ENCODE data around the gene FRY. TPM values are rescaled to one million over a fixed set of nuclear protein-coding genes. Genes with fewer than 3 reads are reported as not detected.
A peak's percentile ranks its signal among the peaks of the same experiment; 100 is the strongest.

FRY gene
- total and polyA plus RNA-seq, 4 experiments from 2014 or later: 2.3 to 19.2 (median 11.8) TPM

GRCh38 chr13:32253911-32254399 is 222.4 kb downstream of the FRY start:
- no peak overlapping the region for H3K4me3 Mint-ChIP-seq
- CTCF ChIA-PET (ENCODE audit: partially characterized antibody): interaction anchor here (1.2 to 2.5 kb wide), 2 partner anchors 14 to 344 kb away, joined by 3 to 14 read pairs; no protein-coding TSS in a partner anchor
- intact Hi-C loops (cut with micrococcal nuclease): no loop called here
- no peak overlapping the region for H3K27ac Mint-ChIP-seq
- Histone ChIP-seq H3K27me3 (ENCODE audit: insufficient read depth, low read length) (no peaks in the 10 kb centered on the region), H3K4me1 (ENCODE audit: insufficient read depth, low read length) (no peaks in the 10 kb centered on the region), H3K9me3 (ENCODE audit: control insufficient read depth in 1 of 2, low read length in 2 of 2) (no peaks in the 10 kb centered on the region), H3K27ac (ENCODE audit: low read depth, low read length) (no peak overlapping the region), H3K4me3 (ENCODE audit: low read length in 2 of 2) (no peak overlapping the region), H3K36me3 (ENCODE audit: insufficient read depth, low read length) (peaks cover 6% of the 10 kb centered on the region)
- no peaks in the 10 kb centered on the region for H3K27me3 Mint-ChIP-seq
- H3K9me3 Mint-ChIP-seq: no peaks in the 10 kb centered on the region
- H3K4me1 Mint-ChIP-seq: peaks cover 0 to 4% (median under 1%) of the 10 kb centered on the region in 4 donors
- POLR2A ChIA-PET (ENCODE audit: partially characterized antibody): no interaction called here
- peaks cover 23 to 36% of the 10 kb centered on the region in 2 donors for H3K36me3 Mint-ChIP-seq
- no peak for DNase-seq

- H3K27ac ChIP-seq (ENCODE audit: low read depth, low read length): no peak overlapping the region
- H3K4me1 ChIP-seq (ENCODE audit: insufficient read depth, low read length): no peaks in the 10 kb centered on the region
- Mint-ChIP-seq H3K27ac (peak overlapping the region in 1 of 7 donors; percentile 6), H3K4me3 (no peak overlapping the region), H3K27me3 (no peaks in the 10 kb centered on the region), H3K4me1 (peaks cover 0 to 4% (median under 1%) of the 10 kb centered on the region in 4 donors), H3K36me3 (peaks cover 21 to 32% of the 10 kb centered on the region in 2 donors), H3K9me3 (no peaks in the 10 kb centered on the region)
- H3K27me3 ChIP-seq (ENCODE audit: insufficient read depth, low read length): no peaks in the 10 kb centered on the region
- ChIA-PET CTCF (ENCODE audit: partially characterized antibody) (interaction anchor here (0.7 to 2.5 kb wide), 5 partner anchors 9 to 345 kb away, joined by 3 to 14 read pairs (median 4); no protein-coding TSS in a partner anchor), POLR2A (ENCODE audit: partially characterized antibody) (no interaction called here)
- no peaks in the 10 kb centered on the region for H3K9me3 ChIP-seq (ENCODE audit: control insufficient read depth in 1 of 2, low read length in 2 of 2)
- DNase-seq: no peak
- H3K36me3 ChIP-seq (ENCODE audit: insufficient read depth, low read length): peaks cover 4% of the 10 kb centered on the region
- no peak overlapping the region for H3K4me3 ChIP-seq (ENCODE audit: low read length in 2 of 2)
- intact Hi-C loops (cut with micrococcal nuclease): no loop called here
These were observed 222.8 kb downstream of the FRY start for GRCh38 chr13:32254416-32254815.

DNA sequence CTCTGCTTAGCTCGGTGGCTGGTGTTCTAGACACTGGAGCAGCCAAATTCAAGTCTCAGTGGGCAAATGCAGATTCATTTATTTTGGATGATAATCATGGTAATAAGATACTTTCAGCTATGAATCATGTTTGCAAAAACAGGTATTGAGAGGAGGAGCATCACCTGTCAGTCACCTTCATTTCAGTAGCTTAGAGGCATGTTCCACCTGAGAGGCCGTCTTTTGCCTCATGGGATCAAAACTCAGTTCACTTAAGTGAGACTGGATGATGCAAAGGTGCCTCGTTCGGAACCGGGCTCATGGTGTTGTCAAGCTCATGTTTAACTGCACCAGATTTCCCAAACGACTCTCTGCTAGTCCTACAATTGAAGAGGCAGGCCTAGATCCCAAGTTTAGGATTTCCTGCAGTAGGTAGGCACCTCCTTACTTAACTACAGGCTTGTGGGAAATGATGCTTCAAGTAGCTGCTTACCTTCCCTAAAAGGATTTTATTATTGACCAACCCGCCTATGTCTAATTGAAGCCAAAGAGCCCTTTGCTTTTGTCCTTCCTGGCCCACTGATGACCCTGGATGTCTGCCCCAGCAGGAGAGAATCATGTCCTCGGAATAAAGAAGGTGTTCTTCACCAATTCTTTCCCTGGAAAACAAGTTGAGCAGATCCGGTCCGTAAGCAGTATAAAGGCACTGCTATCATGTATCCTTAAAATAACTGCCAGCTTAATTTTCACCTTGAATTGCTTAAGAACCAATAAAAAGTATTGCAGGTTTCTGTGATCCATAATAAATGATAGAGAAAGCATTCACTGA is 223.5 kb downstream of the FRY start:
- CTCF ChIA-PET (ENCODE audit: partially characterized antibody): interaction anchor here (0.7 to 2.5 kb wide), 7 partner anchors 8 to 345 kb away, joined by 3 to 14 read pairs (median 5); no protein-coding TSS in a partner anchor
- H3K9me3 Mint-ChIP-seq: no peaks in the 10 kb centered on the region
- intact Hi-C loops (cut with micrococcal nuclease): no loop called here
- no peaks in the 10 kb centered on the region for H3K27me3 Mint-ChIP-seq
- no peaks in the 10 kb centered on the region for H3K4me1 ChIP-seq (ENCODE audit: insufficient read depth, low read length)
- no peak overlapping the region for H3K27ac Mint-ChIP-seq
- H3K27ac ChIP-seq (ENCODE audit: low read depth, low read length): no peak overlapping the region
- H3K9me3 ChIP-seq (ENCODE audit: control insufficient read depth in 1 of 2, low read length in 2 of 2): no peaks in the 10 kb centered on the region
- no peak overlapping the region for H3K4me3 Mint-ChIP-seq
- H3K4me3 ChIP-seq (ENCODE audit: low read length in 2 of 2): no peak overlapping the region
- DNase-seq: no peak
- H3K27me3 ChIP-seq (ENCODE audit: insufficient read depth, low read length): no peaks in the 10 kb centered on the region
- POLR2A ChIA-PET (ENCODE audit: partially characterized antibody): no interaction called here
- peaks cover 0 to 4% (median under 1%) of the 10 kb centered on the region in 4 donors for H3K4me1 Mint-ChIP-seq
- no peaks in the 10 kb centered on the region for H3K36me3 ChIP-seq (ENCODE audit: insufficient read depth, low read length)
- peaks cover 18 to 27% of the 10 kb centered on the region in 2 donors for H3K36me3 Mint-ChIP-seq

DNA sequence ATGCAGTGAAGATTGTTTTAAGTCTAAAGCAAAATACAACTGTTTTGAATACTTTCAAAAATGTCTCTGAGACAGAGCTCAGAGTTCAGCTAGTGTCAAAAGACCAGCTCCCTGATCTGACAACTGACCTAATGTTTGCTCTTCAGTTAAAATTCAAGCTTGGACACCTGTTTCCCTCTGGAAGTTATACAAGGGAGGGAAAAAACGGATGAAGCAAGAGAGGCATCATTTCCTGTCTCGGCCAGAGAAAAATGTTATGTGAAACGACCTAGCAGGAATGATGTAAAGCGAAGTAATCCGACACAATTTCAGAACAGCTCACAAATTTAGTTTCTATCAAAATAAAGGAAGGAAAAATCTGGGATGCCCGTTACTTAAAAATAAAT is 224.1 kb downstream of the FRY start:
- Histone ChIP-seq H3K9me3 (ENCODE audit: control insufficient read depth in 1 of 2, low read length in 2 of 2) (no peaks in the 10 kb centered on the region), H3K4me1 (ENCODE audit: insufficient read depth, low read length) (no peaks in the 10 kb centered on the region), H3K4me3 (ENCODE audit: low read length in 2 of 2) (no peak overlapping the region), H3K27me3 (ENCODE audit: insufficient read depth, low read length) (no peaks in the 10 kb centered on the region), H3K36me3 (ENCODE audit: insufficient read depth, low read length) (no peaks in the 10 kb centered on the region), H3K27ac (ENCODE audit: low read depth, low read length) (no peak overlapping the region)
- intact Hi-C loops (cut with micrococcal nuclease): no loop called here
- peaks cover 0 to 4% (median under 1%) of the 10 kb centered on the region in 4 donors for H3K4me1 Mint-ChIP-seq
- H3K36me3 Mint-ChIP-seq: peaks cover 16 to 23% of the 10 kb centered on the region in 2 donors
- ChIA-PET CTCF (ENCODE audit: partially characterized antibody) (interaction anchor here (1.2 to 2.5 kb wide), 5 partner anchors 9 to 17 kb away, joined by 4 to 14 read pairs (median 5); no protein-coding TSS in a partner anchor), POLR2A (ENCODE audit: partially characterized antibody) (no interaction called here)
- no peak for DNase-seq
- no peak overlapping the region for H3K27ac Mint-ChIP-seq
- no peaks in the 10 kb centered on the region for H3K9me3 Mint-ChIP-seq
- H3K4me3 Mint-ChIP-seq: no peak overlapping the region
- H3K27me3 Mint-ChIP-seq: no peaks in the 10 kb centered on the region

DNA sequence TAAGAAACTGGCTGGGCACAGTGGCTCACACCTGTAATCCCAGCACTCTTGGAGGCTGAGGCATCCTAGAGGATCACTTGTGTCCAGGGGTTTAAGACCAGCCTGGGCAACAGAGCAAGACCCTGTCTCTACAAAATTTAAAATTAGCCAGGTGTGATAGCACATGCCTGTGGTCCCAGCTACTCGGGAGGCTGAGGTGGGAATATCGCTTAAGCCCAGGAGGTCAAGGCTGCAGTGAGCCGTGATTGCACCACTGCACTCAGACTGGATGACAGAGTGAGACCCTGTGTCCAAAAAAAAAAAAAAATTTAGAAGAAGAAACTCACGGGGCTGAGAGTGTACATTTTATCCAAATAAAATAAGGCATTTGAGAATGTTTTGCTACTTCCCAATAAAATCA is 224.7 kb downstream of the FRY start:
- H3K27ac Mint-ChIP-seq: no peak overlapping the region
- H3K4me1 ChIP-seq (ENCODE audit: insufficient read depth, low read length): no peaks in the 10 kb centered on the region
- no peaks in the 10 kb centered on the region for H3K27me3 ChIP-seq (ENCODE audit: insufficient read depth, low read length)
- intact Hi-C loops (cut with micrococcal nuclease): no loop called here
- H3K27me3 Mint-ChIP-seq: no peaks in the 10 kb centered on the region
- H3K4me3 ChIP-seq (ENCODE audit: low read length in 2 of 2): no peak overlapping the region
- no peak overlapping the region for H3K4me3 Mint-ChIP-seq
- H3K27ac ChIP-seq (ENCODE audit: low read depth, low read length): no peak overlapping the region
- CTCF ChIA-PET (ENCODE audit: partially characterized antibody): interaction anchor here (1.2 to 2.5 kb wide), 3 partner anchors 9 to 12 kb away, joined by 5 to 14 read pairs (median 5); no protein-coding TSS in a partner anchor
- H3K36me3 ChIP-seq (ENCODE audit: insufficient read depth, low read length): no peaks in the 10 kb centered on the region
- no peaks in the 10 kb centered on the region for H3K9me3 ChIP-seq (ENCODE audit: control insufficient read depth in 1 of 2, low read length in 2 of 2)
- H3K4me1 Mint-ChIP-seq: peaks cover 0 to 4% (median under 1%) of the 10 kb centered on the region in 4 donors
- H3K36me3 Mint-ChIP-seq: peaks cover 16 to 23% of the 10 kb centered on the region in 2 donors
- no peak for DNase-seq
- POLR2A ChIA-PET (ENCODE audit: partially characterized antibody): no interaction called here
- H3K9me3 Mint-ChIP-seq: no peaks in the 10 kb centered on the region

DNA sequence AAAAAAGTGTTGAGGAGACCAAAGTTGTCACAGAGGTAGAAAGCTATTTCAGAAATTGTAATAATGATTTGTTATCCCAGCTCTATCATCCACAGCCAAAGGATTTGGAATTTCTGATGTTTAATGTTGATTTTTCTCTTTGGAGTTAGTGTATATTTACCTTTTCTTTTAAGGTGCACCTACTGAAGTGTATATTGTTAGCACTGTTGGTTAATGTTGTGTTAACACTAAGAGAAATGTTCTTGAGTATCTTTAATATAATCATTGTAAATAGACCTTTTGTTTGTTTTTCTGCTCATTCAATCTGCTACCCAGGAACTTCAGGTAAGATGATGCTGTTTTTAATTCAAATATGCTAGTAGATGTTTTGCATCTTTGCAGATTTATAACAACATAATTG is 226.1 kb downstream of the FRY start:
- ChIA-PET CTCF (ENCODE audit: partially characterized antibody) (interaction anchor here (1.2 kb wide), 1 partner anchor 11 kb away, joined by 5 read pairs; no protein-coding TSS in a partner anchor), POLR2A (ENCODE audit: partially characterized antibody) (no interaction called here)
- Mint-ChIP-seq H3K27ac (no peak overlapping the region), H3K4me1 (peaks cover 0 to 4% (median under 1%) of the 10 kb centered on the region in 4 donors), H3K4me3 (no peak overlapping the region), H3K36me3 (peaks cover 21 to 23% of the 10 kb centered on the region in 2 donors), H3K9me3 (no peaks in the 10 kb centered on the region), H3K27me3 (no peaks in the 10 kb centered on the region)
- no peaks in the 10 kb centered on the region for H3K4me1 ChIP-seq (ENCODE audit: insufficient read depth, low read length)
- H3K27me3 ChIP-seq (ENCODE audit: insufficient read depth, low read length): no peaks in the 10 kb centered on the region
- intact Hi-C loops (cut with micrococcal nuclease): no loop called here
- no peak overlapping the region for H3K4me3 ChIP-seq (ENCODE audit: low read length in 2 of 2)
- H3K27ac ChIP-seq (ENCODE audit: low read depth, low read length): no peak overlapping the region
- no peaks in the 10 kb centered on the region for H3K36me3 ChIP-seq (ENCODE audit: insufficient read depth, low read length)
- no peak for DNase-seq
- H3K9me3 ChIP-seq (ENCODE audit: control insufficient read depth in 1 of 2, low read length in 2 of 2): no peaks in the 10 kb centered on the region

DNA sequence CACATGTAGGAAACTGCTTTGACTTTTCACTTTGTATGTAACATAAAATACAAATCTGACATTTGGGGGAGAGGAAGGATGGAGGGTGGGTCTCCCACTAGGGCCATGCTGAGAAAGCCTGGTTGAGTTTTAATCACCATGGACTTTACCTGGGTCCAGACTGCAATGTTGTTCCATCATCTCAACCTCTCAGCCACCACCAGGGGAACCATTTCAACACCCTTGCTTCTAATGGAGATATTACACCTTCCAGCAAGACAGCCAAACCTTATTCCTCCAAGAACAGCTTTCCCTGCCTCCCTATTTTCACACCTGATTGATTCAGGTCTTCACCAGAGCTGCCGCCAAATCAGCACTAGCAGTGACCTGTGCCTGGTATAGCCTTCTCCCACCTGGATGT is 227.5 kb downstream of the FRY start:
- Mint-ChIP-seq H3K27ac (peak overlapping the region in 1 of 7 donors; percentile 23), H3K36me3 (peaks cover 19 to 20% of the 10 kb centered on the region in 2 donors), H3K9me3 (no peaks in the 10 kb centered on the region), H3K4me3 (no peak overlapping the region), H3K27me3 (no peaks in the 10 kb centered on the region), H3K4me1 (peaks cover 0 to 4% (median 0%) of the 10 kb centered on the region in 4 donors)
- Histone ChIP-seq H3K4me3 (ENCODE audit: low read length in 2 of 2) (no peak overlapping the region), H3K4me1 (ENCODE audit: insufficient read depth, low read length) (no peaks in the 10 kb centered on the region), H3K9me3 (ENCODE audit: control insufficient read depth in 1 of 2, low read length in 2 of 2) (no peaks in the 10 kb centered on the region), H3K27me3 (ENCODE audit: insufficient read depth, low read length) (no peaks in the 10 kb centered on the region), H3K36me3 (ENCODE audit: insufficient read depth, low read length) (no peaks in the 10 kb centered on the region), H3K27ac (ENCODE audit: low read depth, low read length) (no peak overlapping the region)
- CTCF ChIA-PET (ENCODE audit: partially characterized antibody): interaction anchor here (1.1 kb wide), 1 partner anchor 29 kb away, joined by 3 read pairs; no protein-coding TSS in a partner anchor
- intact Hi-C loops (cut with micrococcal nuclease): no loop called here
- POLR2A ChIA-PET (ENCODE audit: partially characterized antibody): no interaction called here
- no peak for DNase-seq

All from CD4-positive, alpha-beta memory T cell (primary cell).